ENCODE results near the gene HSD11B2. TPM values are rescaled to one million over a fixed set of nuclear protein-coding genes. Genes with fewer than 3 reads are reported as not detected.
A peak's percentile ranks its signal among the peaks of the same experiment; 100 is the strongest.

The HSD11B2 gene
- total and polyA plus RNA-seq, 4 donors, result 0.51 to 6.7 (median 2.2) TPM

GRCh38 chr16:67398546-67399217 lies 32.2 kb upstream of the HSD11B2 start:
- 91% methylated on average over 19 of the region's 19 CpGs for WGBS
- no peak overlapping the region for H3K9ac ChIP-seq (ENCODE audit: low read depth in 1 of 2, low read length in 2 of 2)
- H3K27me3 ChIP-seq (ENCODE audit: control insufficient read depth in 4 of 4, insufficient read depth in 4 of 4, low read length in 3 of 4), result peaks cover 0 to 3% (median 1%) of the 10 kb centered on the region in 4 donors
- H3K4me3 ChIP-seq (ENCODE audit: low read depth in 1 of 3, low read length in 3 of 3), result no peak overlapping the region
- H3K27ac ChIP-seq (ENCODE audit: low read depth in 1 of 2, low read length in 2 of 2), result no peak overlapping the region
- TF ChIP-seq GABPA (IDR thresholded peaks at IDR 0.05 in 1 of 2, conservative IDR thresholded peaks at IDR 0.05 in 1 of 2), result no peak
- TF ChIP-seq FOXA2 (IDR thresholded peaks at IDR 0.05), result no peak
- TF ChIP-seq TAF1 (conservative IDR thresholded peaks at IDR 0.05), result no peak
- TF ChIP-seq, protein P1, sequence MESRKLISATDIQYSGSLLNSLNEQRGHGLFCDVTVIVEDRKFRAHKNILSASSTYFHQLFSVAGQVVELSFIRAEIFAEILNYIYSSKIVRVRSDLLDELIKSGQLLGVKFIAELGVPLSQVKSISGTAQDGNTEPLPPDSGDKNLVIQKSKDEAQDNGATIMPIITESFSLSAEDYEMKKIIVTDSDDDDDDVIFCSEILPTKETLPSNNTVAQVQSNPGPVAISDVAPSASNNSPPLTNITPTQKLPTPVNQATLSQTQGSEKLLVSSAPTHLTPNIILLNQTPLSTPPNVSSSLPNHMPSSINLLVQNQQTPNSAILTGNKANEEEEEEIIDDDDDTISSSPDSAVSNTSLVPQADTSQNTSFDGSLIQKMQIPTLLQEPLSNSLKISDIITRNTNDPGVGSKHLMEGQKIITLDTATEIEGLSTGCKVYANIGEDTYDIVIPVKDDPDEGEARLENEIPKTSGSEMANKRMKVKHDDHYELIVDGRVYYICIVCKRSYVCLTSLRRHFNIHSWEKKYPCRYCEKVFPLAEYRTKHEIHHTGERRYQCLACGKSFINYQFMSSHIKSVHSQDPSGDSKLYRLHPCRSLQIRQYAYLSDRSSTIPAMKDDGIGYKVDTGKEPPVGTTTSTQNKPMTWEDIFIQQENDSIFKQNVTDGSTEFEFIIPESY (IDR thresholded peaks at IDR 0.05), result no peak
- no peak for TF ChIP-seq RAD21 (IDR thresholded peaks at IDR 0.05)
- no peaks in the 10 kb centered on the region for H3K36me3 ChIP-seq (ENCODE audit: control insufficient read depth in 4 of 4, insufficient read depth in 3 of 4, low read depth in 1 of 4, low read length in 3 of 4)
- H3K9me3 ChIP-seq (ENCODE audit: control insufficient read depth in 4 of 4, low read length in 3 of 4), result no peaks in the 10 kb centered on the region
- H3K4me1 ChIP-seq (ENCODE audit: control insufficient read depth in 4 of 4, insufficient read depth in 4 of 4, low read length in 3 of 4), result peaks cover 3 to 14% (median 6%) of the 10 kb centered on the region in 4 donors
- DNase-seq (ENCODE audit: low spot score), result no peak

DNA sequence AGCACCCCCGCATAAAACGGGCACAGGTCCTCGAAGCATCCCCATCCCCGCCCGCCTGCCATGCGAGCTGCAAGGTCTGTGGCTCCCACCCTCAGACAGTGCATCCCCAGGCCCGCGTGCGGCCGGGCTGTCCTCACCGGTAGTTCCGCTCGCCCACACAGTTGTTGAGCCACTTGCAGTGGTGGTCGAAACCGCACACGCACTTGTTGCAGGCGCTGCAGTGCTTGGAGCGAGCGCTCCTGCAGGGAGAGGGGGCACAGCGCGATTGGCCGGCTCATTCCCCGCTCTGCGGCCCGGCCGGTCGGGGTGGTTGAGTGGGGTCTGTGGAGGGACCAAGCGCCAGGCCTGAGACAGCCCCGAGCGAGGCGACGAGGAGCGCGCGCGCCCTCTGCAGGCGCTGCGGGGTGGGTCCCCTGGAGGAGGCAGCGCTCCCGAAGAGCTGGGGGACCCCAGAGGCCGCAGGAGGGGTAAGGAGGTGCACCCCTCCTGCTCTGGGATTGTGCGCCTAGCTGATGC lies 31.6 kb upstream of the HSD11B2 start:
- DNase-seq (ENCODE audit: low spot score), result peak; percentile 62
- Histone ChIP-seq H3K27ac (ENCODE audit: low read depth in 1 of 2, low read length in 2 of 2) (no peak overlapping the region), H3K9me3 (ENCODE audit: control insufficient read depth in 4 of 4, low read length in 3 of 4) (no peaks in the 10 kb centered on the region), H3K4me3 (ENCODE audit: low read depth in 1 of 3, low read length in 3 of 3) (no peak overlapping the region), H3K4me1 (ENCODE audit: control insufficient read depth in 4 of 4, insufficient read depth in 4 of 4, low read length in 3 of 4) (peaks cover 0 to 12% (median 5%) of the 10 kb centered on the region in 4 donors), H3K36me3 (ENCODE audit: control insufficient read depth in 4 of 4, insufficient read depth in 3 of 4, low read depth in 1 of 4, low read length in 3 of 4) (no peaks in the 10 kb centered on the region), H3K9ac (ENCODE audit: low read depth in 1 of 2, low read length in 2 of 2) (no peak overlapping the region), H3K27me3 (ENCODE audit: control insufficient read depth in 4 of 4, insufficient read depth in 4 of 4, low read length in 3 of 4) (peaks cover 0 to 3% (median 1%) of the 10 kb centered on the region in 4 donors)
- TF ChIP-seq YY1 (IDR thresholded peaks at IDR 0.05), result no peak
- TF ChIP-seq REST (IDR thresholded peaks at IDR 0.05), result no peak
- no peak for TF ChIP-seq TAF1 (conservative IDR thresholded peaks at IDR 0.05)
- TF ChIP-seq, protein P1 (IDR thresholded peaks at IDR 0.05), result no peak
- TF ChIP-seq CTCF (IDR thresholded peaks at IDR 0.05; ENCODE audit: low read depth, low read length, missing input control), result peak; percentile 46
- TF ChIP-seq NR2F2 (IDR thresholded peaks at IDR 0.05), result no peak
- TF ChIP-seq FOXA2 (IDR thresholded peaks at IDR 0.05), result no peak
- TF ChIP-seq, protein P2, sequence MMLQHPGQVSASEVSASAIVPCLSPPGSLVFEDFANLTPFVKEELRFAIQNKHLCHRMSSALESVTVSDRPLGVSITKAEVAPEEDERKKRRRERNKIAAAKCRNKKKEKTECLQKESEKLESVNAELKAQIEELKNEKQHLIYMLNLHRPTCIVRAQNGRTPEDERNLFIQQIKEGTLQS (IDR thresholded peaks at IDR 0.05), result no peak
- no peak for TF ChIP-seq RXRA (IDR thresholded peaks at IDR 0.05)
- no peak for TF ChIP-seq HNF4A (conservative IDR thresholded peaks at IDR 0.05)
- TF ChIP-seq RAD21 (IDR thresholded peaks at IDR 0.05), result peak; percentile 56 to 75
- no peak for TF ChIP-seq JUND (IDR thresholded peaks at IDR 0.05)
- 29% methylated on average over 42 of the region's 42 CpGs for WGBS
